OCI-LY7 (cell line): ENCODE results near the gene LILRB5. TPM values are rescaled to one million over a fixed set of nuclear protein-coding genes. Genes with fewer than 3 reads are reported as not detected.
"Not testable (repeated sequence)": the region's sequence is repeated elsewhere in the genome, so short reads cannot be mapped to it uniquely, and the experiment has no call there.

Source experiments
- BruUV-seq: library from RNA; stranded (reverse); fragments of 400-500 nt; replicated peaks from 2 replicates; lab custom pipeline; 2021; lab: Mats Ljungman, UMichigan
- CTCF ChIA-PET: fragments of 300-600 bp; sonication (Branson Sonifier 250); formaldehyde crosslinking; loops from one replicate; lab custom pipeline; 2022; ENCODE audit warnings: antibody characterized with exemption; ENCODE audit not compliant: unreplicated experiment; lab: Charles Lee
- POLR2A ChIA-PET: fragments of 300-600 bp; sonication (Branson Sonifier 250); formaldehyde crosslinking; loops from one replicate; lab custom pipeline; 2022; ENCODE audit warnings: antibody characterized with exemption; lab: Charles Lee
- DNase-seq: peaks from one replicate; pipeline ENCODE4 v3.0.0-alpha.2; 2015; ENCODE audit warnings: low spot score
- H2AFZ ChIP-seq: fragments of 200-600 bp; sonication (generic), shearing (Covaris generic); 2 replicates; pipeline ENCODE4 v1.6.1; 2014; ENCODE audit warnings: mild to moderate bottlenecking, antibody characterized with exemption, low read length, moderate library complexity
- H3K27ac ChIP-seq: fragments of 200-600 bp; sonication (generic); 2 replicates; pipeline ENCODE4 v1.5.1; 2014; ENCODE audit warnings: mixed run types, low read depth, mild to moderate bottlenecking, moderate library complexity, low read length, inconsistent platforms; ENCODE audit not compliant: poor library complexity, severe bottlenecking
- H3K36me3 ChIP-seq: fragments of 200-600 bp; sonication (generic); 2 replicates; pipeline ENCODE4 v1.6.1; 2014; ENCODE audit warnings: mild to moderate bottlenecking, antibody characterized with exemption, low read length, moderate library complexity, mixed read lengths; ENCODE audit not compliant: insufficient read depth
- H3K4me1 ChIP-seq: fragments of 200-600 bp; sonication (generic); 2 replicates; pipeline ENCODE4 v1.5.1; 2014; ENCODE audit warnings: mild to moderate bottlenecking, low read length; ENCODE audit not compliant: insufficient read depth, poor library complexity, severe bottlenecking
- H3K4me2 ChIP-seq: fragments of 200-600 bp; sonication (generic); 2 replicates; pipeline ENCODE4 v1.6.1; 2014; ENCODE audit warnings: mild to moderate bottlenecking, low read length
- H3K4me3 ChIP-seq: fragments of 200-600 bp; sonication (generic); 2 replicates; pipeline ENCODE4 v1.5.1; 2014; ENCODE audit warnings: mild to moderate bottlenecking, low read depth, low read length; ENCODE audit not compliant: poor library complexity, severe bottlenecking
- H3K79me2 ChIP-seq: fragments of 200-600 bp; sonication (generic); 2 replicates; pipeline ENCODE4 v1.6.1; 2016; ENCODE audit warnings: low read depth, mild to moderate bottlenecking, low read length, moderate library complexity, mixed read lengths; ENCODE audit not compliant: insufficient read depth
- H3K9me2 ChIP-seq: fragments of 200-600 bp; sonication (generic); 2 replicates; pipeline ENCODE4 v1.6.1; 2016; ENCODE audit warnings: mild to moderate bottlenecking, low read length, mixed read lengths; ENCODE audit not compliant: insufficient read depth
- H3K9me3 ChIP-seq: fragments of 200-600 bp; sonication (generic); 2 replicates; pipeline ENCODE4 v1.6.1; 2014; ENCODE audit warnings: mild to moderate bottlenecking, mixed run types, low read length, mixed read lengths
- H4K20me1 ChIP-seq: fragments of 200-600 bp; sonication (generic); 2 replicates; pipeline ENCODE4 v1.6.1; 2014; ENCODE audit warnings: mild to moderate bottlenecking, antibody characterized with exemption, low read length, moderate library complexity, mixed read lengths; ENCODE audit not compliant: insufficient read depth
- EZH2phosphoT487 ChIP-seq: fragments of 200-600 bp; sonication (generic); IDR thresholded peaks from 2 replicates; pipeline ENCODE4 v1.6.1; 2018; ENCODE audit warnings: low read depth, borderline replicate concordance, mild to moderate bottlenecking, mixed run types, antibody characterized with exemption, low read length, moderate library complexity, mixed read lengths
- intact Hi-C: fragments of 100-400 bp; cut with micrococcal nuclease; formaldehyde crosslinking; loops from one replicate; pipeline ENCODE4 v1.10.0; 2022; ENCODE audit not compliant: unreplicated experiment
- total RNA-seq, 2 experiments: library from RNA; depleted of rRNA in 1 of 2; stranded (reverse); fragments of >200 nt in 1 of 2; shearing (Covaris generic) in 1 of 2; gene quantifications; 2 replicates each; pipeline ENCODE4 v1.2.3, GENCODE V29; 2014 to 2022
- TF ChIP-seq, protein P1 (sequence below): fragments of 200-600 bp; sonication (generic); conservative IDR thresholded peaks from 2 replicates; pipeline ENCODE4 v1.5.1; 2014; ENCODE audit warnings: mild to moderate bottlenecking, antibody characterized with exemption, low read length, moderate library complexity, mixed read lengths

LILRB5 gene
- total RNA-seq, 2 experiments from 2014 or later = not detected

DNA sequence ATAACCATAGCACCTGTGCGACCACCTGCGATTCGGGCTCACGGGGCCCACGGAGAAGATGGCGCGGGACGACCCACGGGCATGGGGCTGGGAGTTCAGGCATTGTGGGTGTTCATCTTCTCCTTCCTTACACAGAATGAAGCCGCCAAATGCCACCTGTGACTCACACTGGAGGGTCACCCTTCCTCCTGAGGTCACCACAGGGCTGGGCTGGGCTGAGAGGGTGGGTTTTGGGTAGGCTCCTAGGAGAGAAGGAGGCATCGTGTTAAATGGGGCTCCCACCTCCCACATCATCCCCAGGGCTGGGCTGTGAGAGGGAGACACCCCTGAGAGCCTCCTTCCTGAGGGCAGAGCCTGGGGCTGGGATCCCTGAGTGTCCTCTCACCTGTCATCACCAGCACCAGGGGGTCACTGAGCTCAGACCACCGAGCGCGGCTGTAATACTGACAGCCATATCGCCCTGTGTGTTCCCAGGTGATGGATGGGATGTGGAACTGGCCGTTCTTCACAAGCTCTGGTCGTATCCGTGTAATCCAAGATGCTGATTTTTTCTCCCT, 22.4 kb upstream of the LILRB5 start:
- no TSS peak for BruUV-seq
- Histone ChIP-seq H3K4me1 (peaks cover 13% of the 10 kb centered on the region), H2AFZ (no peak overlapping the region), H3K79me2 (no peaks in the 10 kb centered on the region), H3K4me3 (no peak overlapping the region), H3K4me2 (no peak overlapping the region), H4K20me1 (no peaks in the 10 kb centered on the region), H3K36me3 (no peaks in the 10 kb centered on the region), H3K27ac (no peak overlapping the region), H3K9me2 (no peaks in the 10 kb centered on the region), H3K9me3 (no peaks in the 10 kb centered on the region)
- intact Hi-C loops = no loop called here
- POLR2A ChIA-PET = no interaction called here
- CTCF ChIA-PET = no interaction called here
- no peak for DNase-seq
- no peak for TF ChIP-seq EZH2phosphoT487
- TF ChIP-seq, protein P1, sequence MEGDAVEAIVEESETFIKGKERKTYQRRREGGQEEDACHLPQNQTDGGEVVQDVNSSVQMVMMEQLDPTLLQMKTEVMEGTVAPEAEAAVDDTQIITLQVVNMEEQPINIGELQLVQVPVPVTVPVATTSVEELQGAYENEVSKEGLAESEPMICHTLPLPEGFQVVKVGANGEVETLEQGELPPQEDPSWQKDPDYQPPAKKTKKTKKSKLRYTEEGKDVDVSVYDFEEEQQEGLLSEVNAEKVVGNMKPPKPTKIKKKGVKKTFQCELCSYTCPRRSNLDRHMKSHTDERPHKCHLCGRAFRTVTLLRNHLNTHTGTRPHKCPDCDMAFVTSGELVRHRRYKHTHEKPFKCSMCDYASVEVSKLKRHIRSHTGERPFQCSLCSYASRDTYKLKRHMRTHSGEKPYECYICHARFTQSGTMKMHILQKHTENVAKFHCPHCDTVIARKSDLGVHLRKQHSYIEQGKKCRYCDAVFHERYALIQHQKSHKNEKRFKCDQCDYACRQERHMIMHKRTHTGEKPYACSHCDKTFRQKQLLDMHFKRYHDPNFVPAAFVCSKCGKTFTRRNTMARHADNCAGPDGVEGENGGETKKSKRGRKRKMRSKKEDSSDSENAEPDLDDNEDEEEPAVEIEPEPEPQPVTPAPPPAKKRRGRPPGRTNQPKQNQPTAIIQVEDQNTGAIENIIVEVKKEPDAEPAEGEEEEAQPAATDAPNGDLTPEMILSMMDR = no peak

DNA sequence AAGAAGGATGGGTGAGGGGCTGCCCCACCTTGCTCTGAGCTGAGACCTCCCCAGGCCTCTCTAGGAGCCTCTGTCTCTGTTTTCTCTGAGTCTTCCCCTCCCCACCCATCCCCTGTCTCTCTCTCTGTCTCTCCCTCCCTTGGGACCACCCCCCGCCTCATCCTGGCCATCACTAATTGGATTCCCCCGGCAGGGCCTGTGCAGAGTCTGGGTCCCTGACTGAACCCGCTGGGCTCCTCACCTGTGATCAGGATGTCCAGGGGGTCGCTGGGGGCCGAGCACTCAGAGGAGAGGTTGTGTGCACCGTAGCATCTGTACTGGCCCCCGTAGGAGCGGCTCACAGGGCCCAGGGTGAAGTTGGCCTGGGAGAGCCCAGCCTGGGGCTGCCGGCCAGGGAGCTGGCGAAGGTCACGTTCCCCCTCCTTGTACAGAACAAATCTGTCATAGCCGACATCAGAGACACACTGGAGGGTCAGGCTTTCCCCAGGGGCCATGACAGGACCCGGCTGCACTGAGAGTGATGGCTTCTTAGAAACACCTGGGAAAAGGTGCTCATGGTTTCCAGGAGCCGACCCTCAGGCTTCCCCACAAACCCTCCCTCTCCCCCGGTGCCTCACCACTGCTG, 21.6 kb upstream of the LILRB5 start:
- H3K27ac ChIP-seq, H3K4me3 ChIP-seq, H4K20me1 ChIP-seq, H3K9me2 ChIP-seq, BruUV-seq, H3K9me3 ChIP-seq, H2AFZ ChIP-seq, DNase-seq, H3K79me2 ChIP-seq, CTCF ChIA-PET, H3K4me2 ChIP-seq, POLR2A ChIA-PET, H3K36me3 ChIP-seq, intact Hi-C loops: not testable (repeated sequence)
- peaks cover 13% of the 10 kb centered on the region for H3K4me1 ChIP-seq

DNA sequence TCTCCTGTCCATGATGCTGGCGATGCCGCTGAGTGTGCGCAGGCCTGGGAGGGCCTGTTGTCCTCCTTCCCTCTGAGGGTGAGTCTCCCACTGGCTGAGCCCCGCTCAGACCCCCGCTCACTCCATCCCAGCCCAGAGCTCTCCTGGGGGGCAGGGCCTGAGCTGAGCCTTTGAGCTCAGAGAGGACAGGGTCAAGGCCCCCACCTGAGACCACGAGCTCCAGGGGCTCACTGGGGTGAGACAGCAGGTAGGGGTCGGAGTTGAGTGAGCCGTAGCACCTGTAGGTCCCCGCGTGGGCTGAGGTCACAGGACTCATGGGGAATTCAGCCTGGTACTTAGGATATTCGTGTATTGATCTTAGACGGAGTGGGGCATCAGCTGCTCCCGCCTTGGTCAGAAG, 21.0 kb upstream of the LILRB5 start:
- H3K4me3 ChIP-seq, H3K36me3 ChIP-seq, DNase-seq, POLR2A ChIA-PET, H4K20me1 ChIP-seq, H3K9me3 ChIP-seq, BruUV-seq, H3K4me2 ChIP-seq, CTCF ChIA-PET, H3K9me2 ChIP-seq, intact Hi-C loops, H3K79me2 ChIP-seq, H2AFZ ChIP-seq, H3K27ac ChIP-seq: not testable (repeated sequence)
- peaks cover 11% of the 10 kb centered on the region for H3K4me1 ChIP-seq

DNA sequence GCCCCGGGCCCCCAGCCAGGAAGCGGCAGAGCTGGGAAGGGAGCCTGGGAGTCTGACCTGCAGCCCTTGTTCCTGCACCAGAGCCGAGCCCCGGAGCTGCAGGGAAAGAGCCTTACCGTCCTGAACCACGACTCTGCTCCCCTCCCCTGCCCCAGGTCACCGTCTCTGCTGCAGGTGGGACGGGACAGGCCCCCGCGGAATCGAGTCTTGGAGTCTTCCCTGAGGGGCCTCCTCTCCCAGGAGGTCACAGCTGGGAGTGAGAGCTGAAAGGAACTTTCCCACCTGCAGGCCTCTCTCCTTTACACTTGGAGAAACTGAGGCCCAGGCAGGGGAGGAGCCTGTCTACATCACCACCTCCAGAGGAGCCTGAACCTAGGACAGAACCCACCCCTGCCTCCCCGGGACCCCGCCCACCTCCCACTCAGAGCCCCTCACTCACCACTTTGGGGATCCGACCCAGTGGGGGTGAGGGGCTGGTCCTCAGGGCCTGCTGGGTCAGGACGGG, 20.1 kb upstream of the LILRB5 start:
- BruUV-seq, H3K9me2 ChIP-seq, H4K20me1 ChIP-seq, POLR2A ChIA-PET, H2AFZ ChIP-seq, H3K9me3 ChIP-seq, H3K4me1 ChIP-seq, H3K36me3 ChIP-seq, intact Hi-C loops, H3K4me3 ChIP-seq, DNase-seq, CTCF ChIA-PET, H3K79me2 ChIP-seq, H3K27ac ChIP-seq, H3K4me2 ChIP-seq: not testable (repeated sequence)
